Neural cell (in vitro differentiated cells): ENCODE data around the gene BRICD5.

ENCODE experiments used
- CTCF ChIP-seq: fragments of 450-650 bp; IDR thresholded peaks from 2 replicates; pipeline ENCODE4 v1.5.1; 2014; ENCODE audit warnings: antibody characterized with exemption, mild to moderate bottlenecking, moderate library complexity; ENCODE audit not compliant: poor library complexity, severe bottlenecking
- EP300 ChIP-seq: fragments of 450-650 bp; conservative IDR thresholded peaks from 2 replicates; pipeline ENCODE4 v1.6.1; 2014; ENCODE audit warnings: antibody characterized with exemption, mild to moderate bottlenecking, moderate library complexity; ENCODE audit not compliant: poor library complexity, severe bottlenecking
- EZH2 ChIP-seq: fragments of 200-600, 300-800 bp; shearing (Covaris generic), sonication (generic); IDR thresholded peaks from 2 replicates; pipeline ENCODE4 v1.6.1; 2014; ENCODE audit warnings: antibody characterized with exemption, low read length, borderline replicate concordance, mild to moderate bottlenecking; ENCODE audit not compliant: insufficient read depth, poor library complexity, severe bottlenecking
- POLR2AphosphoS5 ChIP-seq: IDR thresholded peaks from 2 replicates; pipeline ENCODE4 v1.6.1; 2012
- RAD21 ChIP-seq: fragments of 450-650 bp; conservative IDR thresholded peaks from 2 replicates; pipeline ENCODE4 v1.6.1; 2014; ENCODE audit warnings: antibody characterized with exemption, mild to moderate bottlenecking, moderate library complexity
- REST ChIP-seq: IDR thresholded peaks from 2 replicates; pipeline ENCODE4 v1.6.1; 2012; ENCODE audit warnings: borderline replicate concordance
- SMC3 ChIP-seq: fragments of 450-650 bp; conservative IDR thresholded peaks from 2 replicates; pipeline ENCODE4 v1.6.1; 2014; ENCODE audit warnings: antibody characterized with exemption, mild to moderate bottlenecking, moderate library complexity; ENCODE audit not compliant: poor library complexity
- TAF1 ChIP-seq: IDR thresholded peaks from 2 replicates; pipeline ENCODE4 v1.6.1; 2012; ENCODE audit warnings: low read depth

- no peak for TF ChIP-seq CTCF
- TF ChIP-seq EZH2 = no peak
- no peak for TF ChIP-seq EP300
- TF ChIP-seq REST = no peak
- no peak for TF ChIP-seq RAD21
- no peak for TF ChIP-seq TAF1
- no peak for TF ChIP-seq POLR2AphosphoS5
- no peak for TF ChIP-seq SMC3
These were observed 27.6 kb upstream of the BRICD5 start for GRCh38 chr16:2238150-2238837.
